K562 (cell line): Measurements from ENCODE around the gene SPOCD1. TPM values are rescaled to one million over a fixed set of nuclear protein-coding genes. Genes with fewer than 3 reads are reported as not detected.

Source experiments
- ATAC-seq: fragments of 200-7000 bp; cut with Tn5 transposase; 3 replicates; pipeline ENCODE4 v1.9.1; 2020; ENCODE audit warnings: moderate library complexity
- BruUV-seq: library from RNA; stranded (reverse); fragments of 400-500 nt; replicated peaks from 2 replicates; lab custom pipeline; 2021; lab: Mats Ljungman, UMichigan
- CTCF ChIA-PET: fragments of 300-600 bp; formaldehyde crosslinking; extraction: SDS; loops from one replicate; lab custom pipeline; 2021; ENCODE audit warnings: low intra/inter-chr PET ratio; lab: Yijun Ruan, JAX
- POLR2A ChIA-PET: fragments of 300-600, 350-650 bp; sonication (Branson Sonifier 250); formaldehyde crosslinking; extraction: SDS; loops from one replicate; lab custom pipeline; 2021; ENCODE audit warnings: antibody characterized with exemption, inconsistent platforms; lab: Yijun Ruan, JAX
- DNase-seq, 4 experiments: peaks; one replicate each; pipeline versions ENCODE4 v3.0.0 to v3.0.0-alpha.2; 2011 to 2018; ENCODE audit warnings: low spot score in 3 of 4, mixed read lengths in 3 of 4; ENCODE audit errors: extremely low read depth in 1 of 4
- FAIRE-seq: peaks from 2 replicates; lab custom pipeline; 2011; peaks lifted over from hg19 to GRCh38; lab: Jason Lieb, UNC
- H2AFZ ChIP-seq: 2 replicates; pipeline ENCODE4 v1.6.0; 2011; ENCODE audit warnings: low read depth, low read length, control low read depth, inconsistent platforms
- H3K27ac ChIP-seq: fragments of 200-600 bp; 3 replicates; pipeline ENCODE4 v1.8.0; 2011; ENCODE audit warnings: low read depth, mild to moderate bottlenecking, control low read depth, inconsistent platforms, low read length, moderate library complexity, mixed read lengths; ENCODE audit errors: extremely low read depth
- H3K27me3 ChIP-seq, 2 experiments: fragments of 300-600 bp in 1 of 2; 2 replicates in 1 of 2; 3 replicates in 1 of 2; pipeline versions ENCODE4 v1.6.0 to v1.8.0; 2011; ENCODE audit warnings: inconsistent platforms in 2 of 2, low read length in 2 of 2, mild to moderate bottlenecking in 1 of 2, mixed read lengths in 1 of 2, moderate library complexity in 1 of 2; ENCODE audit not compliant: control insufficient read depth in 2 of 2, insufficient read depth in 2 of 2
- H3K36me3 ChIP-seq: fragments of 300-600 bp; 3 replicates; pipeline ENCODE4 v1.8.0; 2011; ENCODE audit warnings: mild to moderate bottlenecking, low read length, inconsistent platforms; ENCODE audit not compliant: control insufficient read depth, insufficient read depth
- H3K4me1 ChIP-seq, 2 experiments: fragments of 200-600 bp in 1 of 2; replicated peaks in 1 of 2; 2 replicates in 1 of 2; 3 replicates in 1 of 2; pipeline versions ENCODE4 v1.5.1 to v1.8.0; 2011; ENCODE audit warnings: inconsistent platforms in 2 of 2, low read length in 2 of 2, mild to moderate bottlenecking in 1 of 2, mixed read lengths in 1 of 2, moderate library complexity in 1 of 2; ENCODE audit not compliant: control insufficient read depth in 2 of 2, insufficient read depth in 2 of 2
- H3K4me2 ChIP-seq: 2 replicates; pipeline ENCODE4 v1.6.1; 2011; ENCODE audit warnings: low read length, control low read depth, inconsistent platforms, mixed read lengths; ENCODE audit not compliant: insufficient read depth
- H3K4me3 ChIP-seq: fragments of 200-600 bp; sonication (generic), shearing (Covaris generic); 2 replicates; pipeline ENCODE4 v1.5.1; 2016; ENCODE audit warnings: control low read depth, inconsistent platforms
- H3K79me2 ChIP-seq: fragments of 200-600 bp; 3 replicates; pipeline ENCODE4 v1.8.0; 2011; ENCODE audit warnings: low read length, inconsistent platforms; ENCODE audit not compliant: control insufficient read depth, insufficient read depth
- H3K9ac ChIP-seq, 2 experiments: 2 replicates each; pipeline versions ENCODE4 v1.6.0 to v1.6.1; 2011; ENCODE audit warnings: low read depth in 2 of 2, low read length in 2 of 2, control low read depth in 1 of 2, inconsistent platforms in 1 of 2, mild to moderate bottlenecking in 1 of 2, mixed read lengths in 1 of 2; ENCODE audit not compliant: insufficient read depth in 1 of 2
- H3K9me1 ChIP-seq: one replicate; pipeline ENCODE4 v1.6.0; 2011; ENCODE audit warnings: inconsistent platforms, mild to moderate bottlenecking, low read length, moderate library complexity; ENCODE audit not compliant: control insufficient read depth, insufficient read depth
- H3K9me3 ChIP-seq: replicated peaks from 2 replicates; pipeline ENCODE4 v1.5.1; 2011; ENCODE audit warnings: low read depth, low read length, inconsistent platforms; ENCODE audit not compliant: control insufficient read depth, insufficient read depth
- H4K20me1 ChIP-seq: replicated peaks from 2 replicates; pipeline ENCODE4 v1.6.1; 2011; ENCODE audit warnings: low read length, inconsistent platforms, mixed read lengths; ENCODE audit not compliant: control insufficient read depth, insufficient read depth
- COPS2 ChIP-seq: fragments of 450-650 bp; conservative IDR thresholded peaks from 2 replicates; pipeline ENCODE4 v1.6.1; 2016; ENCODE audit warnings: mild to moderate bottlenecking, moderate library complexity
- HMGXB4 ChIP-seq: sonication (generic); formaldehyde crosslinking; IDR thresholded peaks from 2 replicates; pipeline ENCODE4 v1.8.1; 2023; ENCODE audit warnings: mild to moderate bottlenecking, missing genetic modification reagents
- HNRNPH1 ChIP-seq: fragments of 200-400 bp; formaldehyde crosslinking; optimal IDR thresholded peaks from 2 replicates; pipeline ENCODE3; 2017; ENCODE audit warnings: low read depth, mild to moderate bottlenecking, low read length, moderate library complexity
- MAZ ChIP-seq, 2 experiments: fragments of 450-650 bp in 1 of 2; sonication (generic) in 1 of 2; formaldehyde crosslinking; IDR thresholded peaks in 1 of 2; conservative IDR thresholded peaks in 1 of 2; 2 replicates each; pipeline versions ENCODE4 v1.4.0 to v1.5.0; 2020; ENCODE audit warnings: mild to moderate bottlenecking in 1 of 2, missing genetic modification reagents in 1 of 2
- NFE2L1 ChIP-seq: fragments of 450-650 bp; IDR thresholded peaks from 2 replicates; pipeline ENCODE4 v1.6.1; 2016; ENCODE audit warnings: missing genetic modification characterization, low read depth, mild to moderate bottlenecking, missing compliant biosample characterization, moderate library complexity, borderline replicate concordance
- SMARCA5 ChIP-seq: fragments of 450-650 bp; IDR thresholded peaks from 2 replicates; pipeline ENCODE4 v1.6.1; 2016
- WGBS: fragments of 100-300 bp; shearing (Covaris generic); methylation state at CpG from one replicate; pipeline ENCODE4 v1.1.6; 2016; ENCODE audit warnings: low coverage, mixed read lengths; ENCODE audit not compliant: insufficient coverage; ENCODE audit errors: missing lambda C conversion rate; 5-methylcytosine and 5-hydroxymethylcytosine counted together
- in situ Hi-C: fragments of 300-500 bp; cut with MboI; formaldehyde crosslinking; loops from 4 replicates; pipeline ENCODE4 v1.15.0; 2018; ENCODE audit warnings: inconsistent platforms, mixed read lengths
- intact Hi-C: fragments of 100-400 bp; cut with micrococcal nuclease; formaldehyde crosslinking; loops from 2 replicates; pipeline ENCODE4 v1.14.2; 2022
- polyA plus RNA-seq, 8 experiments: library from polyadenylated mRNA; depleted of rRNA in 4 of 8; stranded (reverse) in 5 of 8; unstranded in 3 of 8; fragments of >200 nt; fragmentation: Nextera tagmentation in 2 of 8; fragmentation: Illumina TruSeq in 1 of 8; extraction: Ambion mirVana in 2 of 8; extraction: Trizol in 1 of 8; gene quantifications; 2 replicates each; pipeline versions ENCODE4 v1.2.1 to v1.2.3, GENCODE V29; 2011 to 2014; ENCODE audit warnings: inconsistent platforms in 1 of 8, missing spikeins in 1 of 8
- total RNA-seq, 7 experiments: library from RNA; depleted of rRNA in 6 of 7; stranded (reverse); fragments of >200 nt in 6 of 7; fragmentation: Illumina TruSeq in 2 of 7; extraction: Trizol in 2 of 7; gene quantifications; 2 replicates each; pipeline versions ENCODE4 v1.2.1 to v1.2.3, GENCODE V29; 2011 to 2021; ENCODE audit warnings: low replicate concordance in 1 of 7
- TF ChIP-seq, protein P1 (sequence below): fragments of 200-800 bp; sonication (Bioruptor generic); IDR thresholded peaks from 2 replicates; pipeline ENCODE4 v1.6.1; 2016; ENCODE audit warnings: missing genetic modification characterization, missing compliant biosample characterization
- TF ChIP-seq, protein P2 (sequence below): fragments of 450-650 bp; IDR thresholded peaks from 2 replicates; pipeline ENCODE4 v1.6.1; 2018; ENCODE audit not compliant: partially characterized antibody

SPOCD1 gene
- total and polyA plus RNA-seq, 9 of the 15 experiments (the other 6 are each of a cell fraction or from before 2014, with no cell fraction given): 0.03 to 0.71 (median 0.26) TPM; not detected in 1

GRCh38 chr1:31757989-31758388 is 57.8 kb downstream of the SPOCD1 start (continued):
- TF ChIP-seq, protein P1, sequence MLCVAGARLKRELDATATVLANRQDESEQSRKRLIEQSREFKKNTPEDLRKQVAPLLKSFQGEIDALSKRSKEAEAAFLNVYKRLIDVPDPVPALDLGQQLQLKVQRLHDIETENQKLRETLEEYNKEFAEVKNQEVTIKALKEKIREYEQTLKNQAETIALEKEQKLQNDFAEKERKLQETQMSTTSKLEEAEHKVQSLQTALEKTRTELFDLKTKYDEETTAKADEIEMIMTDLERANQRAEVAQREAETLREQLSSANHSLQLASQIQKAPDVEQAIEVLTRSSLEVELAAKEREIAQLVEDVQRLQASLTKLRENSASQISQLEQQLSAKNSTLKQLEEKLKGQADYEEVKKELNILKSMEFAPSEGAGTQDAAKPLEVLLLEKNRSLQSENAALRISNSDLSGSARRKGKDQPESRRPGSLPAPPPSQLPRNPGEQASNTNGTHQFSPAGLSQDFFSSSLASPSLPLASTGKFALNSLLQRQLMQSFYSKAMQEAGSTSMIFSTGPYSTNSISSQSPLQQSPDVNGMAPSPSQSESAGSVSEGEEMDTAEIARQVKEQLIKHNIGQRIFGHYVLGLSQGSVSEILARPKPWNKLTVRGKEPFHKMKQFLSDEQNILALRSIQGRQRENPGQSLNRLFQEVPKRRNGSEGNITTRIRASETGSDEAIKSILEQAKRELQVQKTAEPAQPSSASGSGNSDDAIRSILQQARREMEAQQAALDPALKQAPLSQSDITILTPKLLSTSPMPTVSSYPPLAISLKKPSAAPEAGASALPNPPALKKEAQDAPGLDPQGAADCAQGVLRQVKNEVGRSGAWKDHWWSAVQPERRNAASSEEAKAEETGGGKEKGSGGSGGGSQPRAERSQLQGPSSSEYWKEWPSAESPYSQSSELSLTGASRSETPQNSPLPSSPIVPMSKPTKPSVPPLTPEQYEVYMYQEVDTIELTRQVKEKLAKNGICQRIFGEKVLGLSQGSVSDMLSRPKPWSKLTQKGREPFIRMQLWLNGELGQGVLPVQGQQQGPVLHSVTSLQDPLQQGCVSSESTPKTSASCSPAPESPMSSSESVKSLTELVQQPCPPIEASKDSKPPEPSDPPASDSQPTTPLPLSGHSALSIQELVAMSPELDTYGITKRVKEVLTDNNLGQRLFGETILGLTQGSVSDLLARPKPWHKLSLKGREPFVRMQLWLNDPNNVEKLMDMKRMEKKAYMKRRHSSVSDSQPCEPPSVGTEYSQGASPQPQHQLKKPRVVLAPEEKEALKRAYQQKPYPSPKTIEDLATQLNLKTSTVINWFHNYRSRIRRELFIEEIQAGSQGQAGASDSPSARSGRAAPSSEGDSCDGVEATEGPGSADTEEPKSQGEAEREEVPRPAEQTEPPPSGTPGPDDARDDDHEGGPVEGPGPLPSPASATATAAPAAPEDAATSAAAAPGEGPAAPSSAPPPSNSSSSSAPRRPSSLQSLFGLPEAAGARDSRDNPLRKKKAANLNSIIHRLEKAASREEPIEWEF (CRISPR knock-in tag): no peak
- TF ChIP-seq HNRNPH1: no peak

- DNase-seq (no peak), ATAC-seq (no peak), FAIRE-seq (no peak)
- Histone ChIP-seq H3K4me3 (no peak overlapping the region), H3K9me1 (no peaks in the 10 kb centered on the region), H3K4me1 (peaks cover 4 to 28% of the 10 kb centered on the region in 2 experiments; a peak in 4 of 5 replicates), H3K9ac (no peak overlapping the region), H3K4me2 (no peak overlapping the region), H3K36me3 (no peaks in the 10 kb centered on the region), H3K9me3 (no peaks in the 10 kb centered on the region), H4K20me1 (peaks cover 52% of the 10 kb centered on the region), H3K79me2 (no peaks in the 10 kb centered on the region), H3K27ac (no peak overlapping the region), H3K27me3 (peaks cover 50 to 84% of the 10 kb centered on the region in 2 experiments), H2AFZ (no peak overlapping the region)
- CTCF ChIA-PET: no interaction called here
- in situ Hi-C loops: no loop called here
- 6% methylated on average over 8 of the region's 8 CpGs for WGBS
- POLR2A ChIA-PET: interaction anchor here (1.2 kb wide), 1 partner anchor 12 kb away, joined by 5 read pairs; no protein-coding TSS in a partner anchor
- intact Hi-C loops: no loop called here
- BruUV-seq: no TSS peak
- TF ChIP-seq HMGXB4 (CRISPR knock-in tag) (no peak), COPS2 (no peak), MAZ (CRISPR knock-in tag; conservative IDR thresholded peaks at IDR 0.05 in 1 of 2, IDR thresholded peaks at IDR 0.05 in 1 of 2) (no peak), NFE2L1 (tag) (no peak), SMARCA5 (peak; percentile 80)
- TF ChIP-seq, protein P2, sequence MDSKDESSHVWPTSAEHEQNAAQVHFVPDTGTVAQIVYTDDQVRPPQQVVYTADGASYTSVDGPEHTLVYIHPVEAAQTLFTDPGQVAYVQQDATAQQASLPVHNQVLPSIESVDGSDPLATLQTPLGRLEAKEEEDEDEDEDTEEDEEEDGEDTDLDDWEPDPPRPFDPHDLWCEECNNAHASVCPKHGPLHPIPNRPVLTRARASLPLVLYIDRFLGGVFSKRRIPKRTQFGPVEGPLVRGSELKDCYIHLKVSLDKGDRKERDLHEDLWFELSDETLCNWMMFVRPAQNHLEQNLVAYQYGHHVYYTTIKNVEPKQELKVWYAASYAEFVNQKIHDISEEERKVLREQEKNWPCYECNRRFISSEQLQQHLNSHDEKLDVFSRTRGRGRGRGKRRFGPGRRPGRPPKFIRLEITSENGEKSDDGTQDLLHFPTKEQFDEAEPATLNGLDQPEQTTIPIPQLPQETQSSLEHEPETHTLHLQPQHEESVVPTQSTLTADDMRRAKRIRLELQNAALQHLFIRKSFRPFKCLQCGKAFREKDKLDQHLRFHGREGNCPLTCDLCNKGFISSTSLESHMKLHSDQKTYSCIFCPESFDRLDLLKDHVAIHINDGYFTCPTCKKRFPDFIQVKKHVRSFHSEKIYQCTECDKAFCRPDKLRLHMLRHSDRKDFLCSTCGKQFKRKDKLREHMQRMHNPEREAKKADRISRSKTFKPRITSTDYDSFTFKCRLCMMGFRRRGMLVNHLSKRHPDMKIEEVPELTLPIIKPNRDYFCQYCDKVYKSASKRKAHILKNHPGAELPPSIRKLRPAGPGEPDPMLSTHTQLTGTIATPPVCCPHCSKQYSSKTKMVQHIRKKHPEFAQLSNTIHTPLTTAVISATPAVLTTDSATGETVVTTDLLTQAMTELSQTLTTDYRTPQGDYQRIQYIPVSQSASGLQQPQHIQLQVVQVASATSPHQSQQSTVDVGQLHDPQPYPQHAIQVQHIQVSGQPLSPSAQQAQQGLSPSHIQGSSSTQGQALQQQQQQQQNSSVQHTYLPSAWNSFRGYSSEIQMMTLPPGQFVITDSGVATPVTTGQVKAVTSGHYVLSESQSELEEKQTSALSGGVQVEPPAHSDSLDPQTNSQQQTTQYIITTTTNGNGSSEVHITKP: no peak
Measured at GRCh38 chr1:31757204-31757679, 58.6 kb downstream of the SPOCD1 start.
